NCI-H2196 treated with DMSO at 0.1 percent for 48 hours (cell line): ENCODE results near the gene PRR23E.

Experiments
- DNase-seq: peaks from one replicate; lab custom pipeline; 2025; ENCODE audit not compliant: unreplicated experiment; lab: John Stamatoyannopoulos, UW

PRR23E gene, protein sequence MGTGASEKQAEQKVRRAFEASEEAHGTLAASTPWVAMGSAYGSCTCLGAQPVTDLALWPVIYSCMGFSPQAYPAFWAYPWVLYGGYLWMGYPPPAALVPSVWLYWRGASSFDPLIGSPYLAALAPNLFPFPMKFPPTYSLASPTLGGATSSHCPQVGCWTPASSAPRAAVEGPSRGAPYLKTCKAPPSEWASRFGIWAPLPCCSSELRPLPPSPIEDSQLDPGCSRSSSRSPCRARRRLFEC

DNA sequence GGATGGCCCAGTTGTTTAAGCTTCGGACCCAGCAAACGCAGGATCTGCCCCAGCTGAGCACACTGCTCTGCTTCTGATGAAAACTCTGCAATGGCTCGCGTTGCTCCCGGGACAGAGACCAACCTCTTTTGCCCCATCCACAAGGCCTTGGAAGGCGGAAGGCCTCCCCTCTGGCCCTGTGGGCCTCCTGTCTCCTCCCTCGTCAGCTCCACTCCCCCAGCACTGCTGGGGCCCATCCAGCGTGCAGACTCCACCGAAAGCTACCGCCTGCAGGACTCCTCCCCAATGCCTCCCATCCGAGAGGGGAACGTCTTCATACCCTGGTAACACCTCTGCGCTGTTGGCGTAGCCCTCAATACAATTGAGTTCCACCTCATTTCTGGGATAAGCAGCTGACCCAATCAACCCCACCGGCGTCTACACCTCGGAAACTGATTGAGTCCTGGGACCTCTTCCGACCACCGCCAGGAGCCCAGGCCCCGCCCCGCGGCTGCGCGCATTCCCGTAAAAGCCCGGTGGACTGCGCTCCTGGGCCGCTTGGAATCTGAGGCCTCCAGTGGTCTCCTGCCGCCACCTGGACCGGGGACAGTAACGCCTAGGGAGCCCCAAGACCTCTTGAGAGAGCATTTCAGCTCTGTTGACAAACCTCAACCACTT is at the start of gene PRR23E:
Gene PRR23E, plus strand, starts transcription at position 556 of the 657 bp plus-strand sequence. CDS start 3,555 bp downstream, outside the sequence.
- DNase-seq = no peak

DNA sequence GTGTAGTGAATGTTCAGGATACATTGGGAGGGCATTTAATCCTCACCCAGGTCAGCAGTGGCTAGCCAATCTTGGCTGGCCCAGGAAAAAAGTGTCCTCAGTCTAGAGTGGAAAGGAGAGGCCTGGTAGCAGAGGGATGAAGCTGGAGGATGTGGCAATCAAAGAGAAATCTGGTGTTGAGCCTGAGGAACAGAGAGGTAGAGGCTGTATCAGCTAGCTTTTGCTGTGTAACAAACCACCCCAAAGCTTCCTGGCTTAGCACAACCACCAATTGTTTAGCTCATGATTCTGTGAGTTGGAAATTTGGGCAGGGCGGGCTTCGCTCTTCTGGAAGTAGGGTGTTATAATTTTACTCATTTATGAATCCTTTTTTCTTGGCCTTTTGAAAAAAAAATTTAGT is 49.8 kb upstream of the PRR23E start:
- DNase-seq = no peak

DNA sequence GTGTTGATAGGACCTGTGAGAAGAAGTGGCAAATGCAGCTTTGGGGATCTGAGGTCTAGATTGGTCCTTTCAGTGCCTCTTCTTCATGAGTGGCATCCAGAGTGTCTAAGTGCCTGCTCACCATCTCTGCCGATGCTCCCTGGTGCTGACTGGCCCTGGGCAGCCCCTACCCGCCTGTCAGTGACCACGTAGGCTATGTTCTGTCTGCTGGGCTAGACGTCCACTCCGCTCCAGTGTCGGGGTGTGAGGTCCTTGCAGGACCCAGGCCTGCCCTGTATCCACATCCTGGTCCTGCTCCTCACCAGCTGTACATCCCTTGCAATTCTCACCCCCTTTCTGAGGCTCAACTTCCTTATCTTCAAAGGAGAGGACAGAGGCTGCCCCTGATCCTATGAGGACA is 48.3 kb upstream of the PRR23E start:
- DNase-seq = no peak

DNA sequence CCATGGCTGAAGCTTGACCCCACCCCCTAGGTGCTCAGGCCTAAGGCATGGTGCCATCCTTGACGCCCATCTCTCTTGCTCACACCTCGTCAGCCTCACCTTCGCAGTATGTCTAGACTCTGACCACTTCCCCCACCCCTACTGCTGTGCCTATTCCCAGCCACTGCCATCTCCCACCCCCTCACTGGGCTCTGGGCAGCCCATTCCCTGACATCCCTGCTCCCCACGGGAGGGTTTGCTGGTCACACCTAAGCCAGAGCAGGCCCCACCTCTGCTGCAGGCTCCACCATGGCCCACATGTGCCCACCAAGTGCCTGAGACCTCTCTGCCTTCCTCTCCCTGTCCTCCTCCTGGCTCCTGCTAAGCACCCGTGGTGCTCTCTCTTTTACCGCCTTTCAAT is 47.7 kb upstream of the PRR23E start:
- no peak for DNase-seq

DNA sequence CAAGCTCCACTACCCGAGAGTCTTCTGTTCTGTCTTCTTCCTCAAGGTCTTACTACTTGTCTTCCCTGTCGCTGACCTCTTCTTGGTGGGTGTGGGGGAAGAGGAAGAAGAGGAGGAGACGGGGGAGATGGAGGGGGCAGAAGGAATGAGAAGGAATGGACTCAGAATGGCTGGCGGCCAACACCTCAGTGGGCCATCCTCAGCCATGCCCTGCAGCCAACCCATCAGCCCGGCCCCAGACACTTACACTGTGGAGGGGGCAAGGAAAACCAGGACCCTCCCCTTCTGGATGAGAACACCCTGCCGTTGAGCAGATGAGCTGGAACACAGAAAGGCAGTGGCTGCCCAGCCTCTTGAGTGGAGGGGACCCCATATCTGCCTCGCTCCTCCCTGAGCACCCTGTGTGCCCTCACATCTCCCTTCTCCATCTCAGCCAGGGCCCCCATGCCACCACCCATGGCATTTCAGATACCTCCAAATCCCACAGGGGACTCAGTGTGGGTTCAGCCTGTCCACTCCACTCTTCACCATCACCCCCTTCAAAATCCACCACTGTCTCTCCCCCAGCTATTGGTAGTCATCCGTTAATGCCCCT is 45.5 kb upstream of the PRR23E start:
- no peak for DNase-seq

DNA sequence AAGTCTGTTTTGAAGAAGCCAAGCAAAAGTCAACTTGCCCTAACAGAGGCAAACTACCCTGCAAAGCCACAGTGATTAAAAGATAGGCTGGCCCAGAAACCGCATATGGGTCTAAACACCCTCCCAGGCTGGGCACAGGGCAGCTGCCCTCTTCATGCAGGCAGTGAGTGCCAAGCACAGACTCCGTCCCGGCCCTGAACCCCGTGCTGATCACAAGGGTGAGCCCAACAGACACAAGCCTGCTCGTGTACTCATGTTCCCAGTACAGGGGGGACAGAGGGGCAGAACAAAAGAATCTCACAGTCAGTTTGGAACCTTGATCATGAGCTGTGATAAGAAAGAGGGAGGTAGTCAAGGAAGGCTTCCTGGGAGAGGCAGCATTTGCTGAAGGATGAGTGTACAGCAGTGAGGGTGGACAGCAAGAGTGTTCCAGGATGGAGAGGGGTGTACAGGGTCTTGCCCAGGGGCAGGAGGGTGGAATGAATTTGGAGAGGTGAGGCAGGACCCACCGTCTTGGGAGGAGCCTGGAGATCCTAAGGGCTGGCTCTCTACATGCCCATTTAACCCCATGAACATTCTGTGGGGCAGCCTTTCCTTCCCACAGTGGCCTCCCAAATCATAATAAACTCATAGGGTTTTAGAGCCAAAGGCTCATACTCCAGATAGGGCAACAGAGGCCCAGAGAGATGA is 43.2 kb upstream of the PRR23E start:
- DNase-seq = no peak

DNA sequence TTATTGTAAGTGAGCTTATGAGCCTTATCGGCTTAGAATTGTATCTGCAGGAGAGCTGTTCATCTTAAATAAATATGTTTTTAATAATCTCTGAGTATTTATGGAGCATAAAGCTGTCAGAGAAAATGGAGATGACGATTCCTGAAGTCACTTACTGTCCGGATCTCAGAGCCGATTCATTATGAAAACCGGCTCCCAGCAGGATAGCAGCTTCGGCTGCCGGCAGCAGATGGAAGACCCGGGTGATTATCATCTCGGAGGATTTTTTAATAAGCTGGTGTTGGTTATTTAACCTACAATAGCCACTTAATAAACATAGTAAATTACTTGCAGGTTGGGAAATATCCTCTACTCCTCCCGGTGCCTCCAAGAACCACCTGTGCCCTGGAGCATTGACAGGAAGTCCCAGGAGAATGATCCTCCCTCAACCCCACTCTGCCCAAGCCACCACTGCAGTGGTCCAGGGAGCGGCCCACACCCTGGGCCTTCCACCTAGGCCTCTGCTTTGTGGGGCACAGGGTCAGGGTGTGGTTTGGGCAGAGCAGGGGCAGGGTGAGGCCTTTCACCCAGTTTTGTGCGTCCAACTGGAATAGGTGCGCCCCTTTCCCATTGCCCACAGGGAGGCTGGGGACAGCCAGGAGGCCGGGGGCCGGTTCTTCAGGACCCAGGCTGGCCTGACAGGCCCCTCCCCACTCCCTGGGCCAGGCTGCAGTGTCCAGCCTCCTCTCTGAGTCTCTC is 42.2 kb upstream of the PRR23E start:
- DNase-seq = no peak

DNA sequence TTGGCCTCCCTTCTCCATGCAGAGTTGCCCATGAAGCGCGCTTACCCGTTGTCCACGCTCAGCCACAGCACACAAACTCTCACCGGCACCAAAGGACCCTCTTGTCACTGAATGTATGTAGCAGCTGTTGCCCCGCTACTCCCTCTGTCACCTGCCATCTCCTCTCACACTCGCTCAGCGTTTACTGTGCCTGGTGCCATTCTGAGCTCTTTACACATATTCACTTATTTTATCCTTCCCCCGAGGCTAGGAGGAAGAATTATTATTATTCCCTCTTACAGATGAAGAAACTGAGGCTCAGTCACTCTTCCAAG is 41.7 kb upstream of the PRR23E start:
- DNase-seq = no peak

DNA sequence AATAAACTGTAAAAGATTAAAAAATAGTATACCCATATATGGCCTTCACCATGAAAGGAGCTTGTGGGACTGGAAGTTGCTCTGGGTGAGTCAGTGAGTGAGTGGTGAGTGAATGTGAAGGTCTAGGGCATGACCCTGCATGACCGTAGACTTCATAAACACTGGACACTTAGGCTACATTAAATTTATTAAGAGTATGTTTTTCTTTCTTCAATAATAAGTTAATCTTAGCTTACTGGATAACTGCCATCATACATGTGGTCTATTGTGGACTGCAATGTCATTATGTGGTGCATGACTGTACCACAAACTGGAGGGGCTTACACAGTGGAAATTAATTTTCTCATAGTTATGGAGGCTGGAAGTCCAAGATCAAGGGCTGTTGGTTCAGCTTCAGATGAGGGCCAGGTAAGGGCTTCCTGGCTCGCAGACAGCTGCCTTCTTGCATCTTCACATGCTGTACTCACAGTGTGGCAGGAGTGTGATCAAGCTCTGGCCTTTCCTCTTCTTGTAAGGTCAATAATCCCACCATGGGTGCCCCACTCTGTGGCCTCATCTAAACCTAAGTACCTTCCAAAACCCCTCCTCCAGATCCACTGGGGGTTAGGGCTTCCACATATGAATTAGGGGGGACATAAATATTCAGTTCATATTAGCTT is 40.8 kb upstream of the PRR23E start:
- no peak for DNase-seq

DNA sequence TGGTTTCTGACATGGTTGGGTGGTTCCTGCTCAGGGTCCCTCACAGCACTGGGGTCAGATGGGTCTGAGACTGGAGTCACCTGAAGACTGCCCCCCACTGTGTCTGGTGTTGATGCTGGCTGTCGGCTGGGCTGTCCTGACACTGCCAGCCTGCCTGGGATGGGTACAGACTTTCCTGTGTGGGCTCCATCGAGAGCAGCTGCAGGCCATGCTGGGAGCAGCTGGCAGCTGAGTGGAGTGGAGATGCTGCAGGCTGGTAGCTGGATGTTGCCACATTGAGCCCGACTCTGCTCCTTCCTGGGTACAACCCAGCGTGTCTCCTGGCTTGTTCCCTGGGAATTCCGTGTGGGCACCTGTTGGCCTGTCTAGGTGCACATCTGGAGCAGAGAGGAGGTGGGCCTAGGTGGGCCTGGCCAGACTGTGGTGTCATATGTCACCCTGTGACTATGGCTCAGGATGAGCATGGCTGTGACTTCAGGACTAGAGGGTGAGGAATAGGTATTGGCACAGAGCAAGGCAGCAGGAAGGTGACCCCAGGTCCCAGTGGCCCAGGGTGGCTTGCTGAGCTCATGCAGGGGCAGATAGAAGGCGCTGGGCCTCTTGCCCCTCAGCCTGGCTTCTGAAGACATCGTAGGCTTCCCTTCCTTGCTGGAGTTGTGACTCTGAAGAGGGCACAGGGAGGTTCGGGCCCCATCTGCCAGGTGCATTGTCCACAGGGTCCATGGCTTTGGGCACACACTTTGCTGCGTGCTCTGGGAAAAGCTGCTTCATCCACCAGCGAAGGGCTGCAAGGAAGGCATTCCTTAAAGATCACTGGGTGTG is 40.0 kb upstream of the PRR23E start:
- no peak for DNase-seq

DNA sequence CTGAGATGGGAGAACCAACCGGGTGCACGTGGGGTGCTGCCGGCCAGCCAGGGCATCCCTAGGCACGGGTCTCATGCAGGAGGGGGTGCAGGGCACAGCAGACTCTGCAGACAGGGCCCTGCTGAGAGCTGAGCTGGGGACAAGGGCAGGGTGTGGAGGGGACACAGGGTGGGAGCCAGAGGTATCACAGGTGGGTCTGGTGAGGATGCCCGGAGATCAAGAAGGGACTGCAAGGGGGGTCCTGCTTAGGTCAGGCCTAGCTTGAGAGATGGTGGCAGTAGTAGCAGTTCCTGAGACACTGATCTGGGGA is 39.5 kb upstream of the PRR23E start:
- no peak for DNase-seq

DNA sequence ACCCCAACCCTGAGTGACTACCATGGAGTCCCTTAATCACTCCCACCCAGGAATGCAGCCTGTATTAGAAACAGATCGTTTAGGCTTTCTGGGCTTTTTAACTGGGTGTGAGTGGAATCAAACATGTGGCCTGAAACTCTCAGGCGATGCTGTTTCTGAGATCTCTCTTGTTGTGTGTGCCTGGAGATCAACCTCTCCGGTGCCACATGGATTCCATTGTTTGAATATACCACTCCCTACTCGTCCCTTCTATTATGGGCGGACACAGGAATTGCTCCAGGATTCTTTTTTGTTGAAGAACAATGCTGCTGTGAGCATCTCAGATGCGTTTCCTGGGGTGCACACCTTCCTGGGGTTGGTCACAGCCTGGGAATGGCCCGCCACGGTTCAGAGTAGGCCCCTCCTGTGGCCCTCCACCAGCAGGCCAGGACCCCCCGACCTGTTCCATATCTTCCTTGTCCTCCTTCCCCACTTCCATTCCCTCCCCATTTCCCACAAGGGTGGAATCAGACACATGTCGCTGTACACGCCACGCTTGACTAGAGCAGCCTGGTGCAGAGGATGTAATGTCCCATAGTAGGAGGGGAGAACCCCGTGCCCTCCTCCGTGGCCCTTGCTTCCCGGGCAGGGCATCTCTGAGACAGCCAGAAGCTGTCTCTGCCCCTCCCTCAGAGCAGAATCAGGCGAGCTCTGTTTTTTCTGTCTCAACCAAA is 36.4 kb upstream of the PRR23E start:
- no peak for DNase-seq

DNA sequence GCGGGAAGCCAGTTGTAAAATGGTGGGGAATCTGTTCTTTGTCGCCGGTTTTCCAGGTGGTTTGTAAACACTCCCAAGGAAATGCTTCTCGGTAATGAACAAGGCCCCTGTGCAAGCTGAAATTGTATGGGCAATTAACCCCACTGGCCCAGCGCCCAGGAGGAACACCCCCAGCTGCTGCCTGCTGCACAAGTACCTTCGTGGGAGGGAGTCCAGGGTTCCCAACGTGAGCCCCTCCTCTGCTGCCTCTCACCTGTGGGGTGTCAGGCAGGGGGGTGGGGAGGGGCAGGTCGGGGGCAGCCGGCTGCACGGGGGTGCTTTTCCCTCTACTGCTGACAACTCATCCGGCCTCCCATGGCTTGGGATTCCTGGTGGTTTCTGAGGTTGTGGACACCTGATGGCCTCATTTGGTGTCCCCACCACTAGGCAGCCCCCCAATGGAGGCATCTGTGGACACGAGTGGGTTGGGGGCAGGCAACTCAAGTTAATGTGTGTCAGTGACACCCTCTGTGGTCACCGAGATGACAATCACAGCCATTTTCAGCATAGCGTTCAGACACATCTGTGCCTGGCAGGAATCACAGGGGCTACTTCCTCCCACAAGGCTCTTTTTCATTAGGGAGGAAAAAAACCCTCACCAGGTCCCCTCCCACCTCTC is 35.6 kb upstream of the PRR23E start:
- peak; percentile 69 for DNase-seq

DNA sequence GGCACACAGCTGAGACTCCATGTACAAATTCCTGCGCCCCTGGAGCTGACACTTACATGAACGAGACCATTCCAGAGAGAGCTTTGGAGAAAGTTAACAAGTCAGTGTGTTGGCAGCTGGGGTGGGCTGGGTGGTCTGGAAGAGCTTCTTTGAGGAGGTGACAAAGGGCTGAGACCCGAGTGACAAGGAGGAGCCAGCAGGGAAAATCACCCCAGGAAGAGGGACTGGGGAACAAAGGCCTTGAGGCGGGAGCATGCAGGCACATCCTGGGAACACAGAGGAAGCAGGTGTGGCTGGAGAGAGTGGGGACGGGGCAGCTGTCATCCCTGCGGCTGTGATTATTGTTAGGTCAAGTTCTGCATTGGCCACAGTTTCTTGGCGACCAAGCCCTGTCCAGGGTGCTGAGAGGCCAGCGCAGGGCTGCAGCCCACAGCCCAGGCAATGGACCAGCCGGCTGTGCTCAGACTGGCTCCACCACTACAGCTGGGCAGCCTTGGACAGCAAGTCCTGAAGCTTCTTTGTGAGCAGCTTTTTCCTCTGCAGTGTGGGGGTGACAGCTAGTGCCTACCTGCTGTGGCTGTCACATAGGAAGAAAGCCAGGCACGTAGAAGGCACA is 34.2 kb upstream of the PRR23E start:
- DNase-seq = peak; percentile 58

DNA sequence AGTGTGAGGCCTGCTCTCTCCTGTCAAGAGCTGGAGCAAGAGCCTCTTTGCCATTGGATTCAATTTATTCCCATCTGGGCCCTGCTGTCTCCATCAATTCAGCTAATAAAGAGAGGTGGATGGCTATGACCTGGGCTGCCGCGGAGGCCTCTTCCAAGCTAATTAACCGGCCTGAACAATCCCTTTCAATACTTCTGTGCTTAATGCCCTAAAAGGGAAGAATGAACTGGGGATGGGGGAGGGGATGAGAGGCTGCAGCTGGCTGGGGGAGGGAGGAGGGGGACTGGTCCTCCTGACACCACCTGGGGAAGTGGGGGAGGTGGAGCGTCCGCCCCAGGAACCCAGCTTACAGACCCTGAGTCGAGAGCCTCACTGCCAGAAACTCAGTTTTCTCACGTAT is 33.4 kb upstream of the PRR23E start:
- DNase-seq = peak; percentile 33

DNA sequence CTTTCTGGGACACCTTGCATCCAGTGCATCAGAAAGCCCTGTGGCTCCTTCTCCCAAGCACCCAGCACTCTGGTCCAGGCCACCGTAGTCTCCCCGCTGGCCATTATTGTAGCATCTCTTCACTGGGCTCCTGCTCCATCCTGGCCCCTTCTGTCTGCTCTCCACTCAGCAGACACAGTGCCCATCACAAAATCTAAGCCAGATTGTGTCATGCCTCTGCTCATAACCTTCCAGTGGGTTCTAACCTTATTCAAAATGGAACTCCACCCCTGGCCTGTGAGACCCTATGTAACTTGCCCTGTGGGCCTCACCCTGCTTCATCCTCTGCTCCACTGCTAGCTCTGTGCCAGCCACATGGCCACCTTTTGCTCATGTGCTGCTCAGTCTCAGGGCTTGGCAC is 31.7 kb upstream of the PRR23E start:
- DNase-seq = no peak

DNA sequence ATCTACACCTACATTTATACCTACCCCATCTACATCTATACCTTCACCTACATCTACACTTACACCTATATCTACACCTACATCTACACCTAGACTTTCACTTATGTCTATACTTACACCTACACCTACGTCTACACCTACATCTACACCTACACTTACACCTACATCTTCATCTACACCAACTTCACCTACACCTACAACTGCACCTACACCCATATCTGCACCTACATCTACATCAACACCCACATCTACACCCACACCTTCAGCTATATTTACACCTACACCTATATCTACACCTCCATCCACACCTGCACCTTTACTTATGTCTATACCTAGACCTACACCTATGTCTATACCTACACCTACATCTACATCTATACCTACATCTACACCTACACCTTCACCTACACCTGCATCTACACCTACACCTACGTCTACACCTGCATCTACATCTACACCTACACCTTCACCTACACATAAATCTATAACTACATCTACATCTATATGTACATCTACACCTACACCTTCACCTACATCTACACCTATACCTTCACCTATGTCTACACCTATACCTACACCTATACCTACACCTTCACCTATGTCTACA is 30.9 kb upstream of the PRR23E start:
- no peak for DNase-seq

DNA sequence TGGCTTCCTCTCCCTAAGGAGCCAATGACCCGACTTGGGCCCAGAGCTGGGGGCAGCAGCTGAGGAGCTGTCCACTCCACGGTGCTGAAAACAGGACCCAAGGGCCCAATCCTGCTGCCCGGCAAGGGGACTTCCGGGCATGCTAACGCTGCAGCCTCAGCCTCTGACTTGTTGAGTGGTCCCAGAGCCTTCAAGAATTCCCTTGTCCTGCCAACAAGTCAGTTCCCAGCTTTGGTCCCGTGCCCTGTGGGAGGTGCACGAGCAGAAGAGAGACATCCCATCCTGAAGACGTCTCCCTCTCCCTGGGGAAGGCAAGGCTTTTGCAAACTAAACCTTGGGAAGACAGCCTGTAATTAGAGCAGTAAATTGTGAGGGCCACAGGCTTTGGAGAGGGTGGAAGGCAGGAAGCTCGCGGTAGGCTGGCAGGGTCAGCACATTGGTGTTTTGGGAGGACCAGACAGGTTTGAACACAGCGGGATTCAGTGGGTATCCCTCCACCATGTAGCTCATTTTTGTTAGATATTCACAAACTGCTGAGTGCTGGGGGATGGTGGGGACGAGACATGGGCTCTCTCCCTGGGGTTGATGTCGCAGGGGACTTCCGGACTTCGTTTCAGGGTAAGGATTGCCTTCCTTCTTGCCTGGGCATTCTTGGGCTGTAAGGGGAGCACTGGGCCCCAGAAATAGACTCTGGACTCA is 29.8 kb upstream of the PRR23E start:
- no peak for DNase-seq
